ENCODE data around the gene NSUN6.
A peak's percentile ranks its signal among the peaks of the same experiment; 100 is the strongest.

Gene NSUN6

GRCh38 chr10:18664841-18665478 lies 13.6 kb upstream of the NSUN6 start:
- CTCF ChIA-PET, result interaction anchor here (1.1 kb wide), 1 partner anchor 11 kb away, joined by 3 read pairs; no protein-coding TSS in a partner anchor
- no peak for TF ChIP-seq CTCF (IDR thresholded peaks at IDR 0.05; ENCODE audit: control extremely low read depth, extremely low read depth, low read depth, missing control alignments)
- POLR2A ChIA-PET, result no interaction called here
- no peak for DNase-seq (ENCODE audit: extremely low spot score)

- CTCF ChIA-PET, result no interaction called here
- POLR2A ChIA-PET, result interaction anchor here (1.6 kb wide), 1 partner anchor 11 kb away, joined by 5 read pairs; no protein-coding TSS in a partner anchor
- TF ChIP-seq CTCF (IDR thresholded peaks at IDR 0.05; ENCODE audit: control extremely low read depth, extremely low read depth, low read depth, missing control alignments), result no peak
- DNase-seq (ENCODE audit: extremely low spot score), result no peak
Measured at GRCh38 chr10:18660816-18661431, 9.5 kb upstream of the NSUN6 start.

GRCh38 chr10:18659819-18660535 lies 8.6 kb upstream of the NSUN6 start:
- ChIA-PET POLR2A (interaction anchor here (1.6 kb wide), 1 partner anchor 10 kb away, joined by 5 read pairs; no protein-coding TSS in a partner anchor), CTCF (no interaction called here)
- no peak for TF ChIP-seq CTCF (IDR thresholded peaks at IDR 0.05; ENCODE audit: control extremely low read depth, extremely low read depth, low read depth, missing control alignments)
- DNase-seq (ENCODE audit: extremely low spot score), result peak; percentile 17

DNA sequence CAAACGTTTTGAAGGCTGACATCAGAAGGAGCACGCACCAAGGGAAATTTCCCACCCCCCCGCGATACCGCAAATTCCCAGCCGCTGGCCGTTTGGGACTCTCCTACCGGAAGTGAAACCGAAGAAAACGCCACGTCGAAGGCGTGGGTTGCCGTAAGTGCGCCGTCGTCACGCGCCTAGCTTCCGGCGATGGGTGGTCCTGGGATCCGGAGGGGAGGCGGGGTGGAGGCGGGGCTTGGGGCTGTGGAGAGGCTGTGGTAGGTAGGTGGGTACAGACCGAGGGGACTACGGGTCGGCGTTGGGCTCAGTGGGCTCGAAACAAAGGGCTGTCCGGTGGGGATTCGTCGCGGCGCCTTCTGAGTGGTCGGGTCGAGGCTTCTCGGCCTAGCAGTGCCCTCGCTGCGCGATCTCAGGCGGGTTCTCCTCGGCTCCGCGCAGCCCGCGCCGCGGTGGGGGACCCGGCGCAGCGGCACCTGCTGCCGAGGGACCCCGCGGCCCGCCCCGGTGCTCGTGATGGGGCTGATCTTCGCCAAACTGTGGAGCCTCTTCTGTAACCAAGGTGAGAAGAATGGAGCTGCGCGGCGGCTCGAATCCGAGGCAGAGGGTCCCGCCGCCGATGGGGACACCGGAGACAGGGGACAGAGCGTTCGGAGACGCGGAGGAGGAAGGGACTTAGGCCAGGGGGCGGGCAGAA lies 7.9 kb upstream of the NSUN6 start, which contains the start of gene ARL5B:
Gene ARL5B (plus strand): TSS at position 307 of the 694 bp plus-strand sequence. CDS start 207 bp downstream, at position 514.
- ChIA-PET POLR2A (interaction anchor here (0.6 to 1.6 kb wide), 3 partner anchors 9 to 25 kb away, joined by 3 to 5 read pairs (median 4); no protein-coding TSS in a partner anchor), CTCF (no interaction called here)
- peak; percentile 96 for DNase-seq (ENCODE audit: extremely low spot score)
- no peak for TF ChIP-seq CTCF (IDR thresholded peaks at IDR 0.05; ENCODE audit: control extremely low read depth, extremely low read depth, low read depth, missing control alignments)

DNA sequence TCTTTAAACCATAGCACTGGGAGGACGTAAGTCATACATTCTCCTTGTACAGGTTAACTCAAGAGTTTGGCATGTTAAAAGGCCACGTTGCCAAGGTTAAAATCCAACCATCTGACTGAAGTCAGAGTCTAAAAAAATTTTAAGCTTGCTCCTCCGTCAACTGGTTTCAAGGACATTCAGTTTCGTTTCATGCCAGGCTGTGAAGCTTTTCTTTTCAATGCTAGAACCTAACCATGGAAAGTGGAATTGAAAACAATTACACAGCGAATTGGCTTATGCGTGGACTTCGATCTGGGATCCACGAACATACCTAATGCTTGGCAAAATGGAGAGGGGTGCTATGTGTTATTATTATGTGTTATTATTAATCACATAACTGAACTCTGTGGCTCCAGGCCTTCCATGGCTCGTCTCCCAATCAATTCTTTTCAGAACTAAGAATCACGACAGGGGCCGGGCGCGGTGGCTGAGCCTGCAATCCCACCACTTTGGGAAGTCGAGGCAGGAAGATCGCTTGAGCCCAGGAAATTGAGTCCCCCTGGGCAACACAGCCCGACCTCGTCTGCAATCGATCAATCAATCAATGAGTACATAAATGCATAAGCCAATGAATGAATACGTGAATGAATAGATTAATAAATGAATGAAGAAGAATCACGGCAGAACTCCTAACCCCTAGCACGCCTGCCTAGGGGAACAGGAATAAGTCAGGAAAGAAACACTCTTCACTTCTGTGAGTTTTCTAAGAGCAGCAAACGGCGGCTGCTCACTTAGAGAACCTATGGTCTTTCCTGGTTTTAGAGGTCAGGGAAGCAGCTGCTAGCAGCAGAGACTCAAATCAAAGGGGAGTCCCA lies 7.1 kb upstream of the NSUN6 start:
- peak; percentile 18 for DNase-seq (ENCODE audit: extremely low spot score)
- TF ChIP-seq CTCF (IDR thresholded peaks at IDR 0.05; ENCODE audit: control extremely low read depth, extremely low read depth, low read depth, missing control alignments), result no peak
- ChIA-PET POLR2A (interaction anchor here (0.6 kb wide), 2 partner anchors 10 to 24 kb away, joined by 3 to 4 read pairs; no protein-coding TSS in a partner anchor), CTCF (interaction anchor here (1.7 kb wide), 1 partner anchor 12 kb away, joined by 4 read pairs; no protein-coding TSS in a partner anchor)
